T-helper 2 cell treated with Interferon-gamma antibody and Interleukin-4, amounts not matched to agents 5 μg/mL and 100 μg/mL, for 36 hours (primary cell): Measurements from ENCODE around the gene CHRNB1.

Experiments
- DNase-seq: peaks from one replicate; pipeline ENCODE4 v3.0.0; 2021; ENCODE audit warnings: low spot score
- H3K27ac Mint-ChIP-seq: one replicate; pipeline ENCODE4 v1.8.0; 2021; ENCODE audit warnings: mild to moderate bottlenecking, mixed read lengths
- H3K27me3 Mint-ChIP-seq: one replicate; pipeline ENCODE4 v1.8.0; 2021; ENCODE audit warnings: low read depth, mixed read lengths
- H3K36me3 Mint-ChIP-seq: one replicate; pipeline ENCODE4 v1.8.0; 2021; ENCODE audit warnings: low read depth, mixed read lengths
- H3K4me1 Mint-ChIP-seq: one replicate; pipeline ENCODE4 v1.8.0; 2021; ENCODE audit warnings: low read depth, mixed read lengths
- H3K4me3 Mint-ChIP-seq: one replicate; pipeline ENCODE4 v1.8.0; 2022; ENCODE audit warnings: mild to moderate bottlenecking, moderate library complexity, mixed read lengths
- H3K9me3 Mint-ChIP-seq: one replicate; pipeline ENCODE4 v1.8.0; 2021; ENCODE audit warnings: mixed read lengths

The CHRNB1 gene

GRCh38 chr17:7484067-7484918 lies 39.4 kb downstream of the CHRNB1 start, which contains the start of gene POLR2A:
TSS of gene POLR2A (plus strand) at chr17:7484366.
- H3K36me3 Mint-ChIP-seq: peaks cover 29% of the 10 kb centered on the region
- H3K4me1 Mint-ChIP-seq: peaks cover 41% of the 10 kb centered on the region
- peak within 1 kb of the TSS; percentile 100 for H3K27ac Mint-ChIP-seq

GRCh38 chr17:7484919-7485377 lies 40.1 kb downstream of the CHRNB1 start:
- peaks cover 31% of the 10 kb centered on the region for H3K36me3 Mint-ChIP-seq
- peak overlapping the region; percentile 100 for H3K27ac Mint-ChIP-seq
- DNase-seq: no peak
- peak overlapping the region; percentile 95 for H3K4me3 Mint-ChIP-seq
- H3K27me3 Mint-ChIP-seq: no peaks in the 10 kb centered on the region
- no peaks in the 10 kb centered on the region for H3K9me3 Mint-ChIP-seq
- H3K4me1 Mint-ChIP-seq: peaks cover 41% of the 10 kb centered on the region

More at GRCh38 chr17:7484067-7484918, 39.4 kb downstream of the CHRNB1 start, which contains the start of gene POLR2A:
- no peaks in the 10 kb centered on the region for H3K27me3 Mint-ChIP-seq
- H3K4me3 Mint-ChIP-seq: peak within 1 kb of the TSS; percentile 95
- H3K9me3 Mint-ChIP-seq: no peaks in the 10 kb centered on the region
- DNase-seq: peak; percentile 98

DNA sequence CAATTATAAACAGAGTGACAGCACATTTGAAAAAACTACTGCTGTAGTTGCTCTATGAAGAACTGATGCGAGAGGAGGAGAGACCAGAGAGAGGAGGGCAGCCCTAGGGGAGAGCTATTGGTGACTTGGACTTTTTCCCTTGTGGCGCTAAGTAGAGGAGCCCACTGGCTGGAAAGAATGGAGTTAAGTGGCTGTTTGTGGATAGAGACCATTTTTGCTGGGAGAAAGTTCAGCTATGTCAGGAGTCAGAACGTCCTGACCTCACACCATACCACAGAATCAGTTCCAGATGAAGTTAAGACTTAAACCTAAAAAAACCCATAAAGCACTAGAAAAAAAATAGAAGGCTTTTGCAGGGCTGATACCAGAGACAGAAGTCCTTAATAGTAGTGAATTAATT lies 41.3 kb downstream of the CHRNB1 start:
- peak overlapping the region; percentile 72 for H3K27ac Mint-ChIP-seq
- DNase-seq: no peak
- peaks cover 37% of the 10 kb centered on the region for H3K36me3 Mint-ChIP-seq
- no peaks in the 10 kb centered on the region for H3K27me3 Mint-ChIP-seq
- peak overlapping the region; percentile 88 for H3K4me3 Mint-ChIP-seq
- H3K4me1 Mint-ChIP-seq: peaks cover 46% of the 10 kb centered on the region
- H3K9me3 Mint-ChIP-seq: no peaks in the 10 kb centered on the region

DNA sequence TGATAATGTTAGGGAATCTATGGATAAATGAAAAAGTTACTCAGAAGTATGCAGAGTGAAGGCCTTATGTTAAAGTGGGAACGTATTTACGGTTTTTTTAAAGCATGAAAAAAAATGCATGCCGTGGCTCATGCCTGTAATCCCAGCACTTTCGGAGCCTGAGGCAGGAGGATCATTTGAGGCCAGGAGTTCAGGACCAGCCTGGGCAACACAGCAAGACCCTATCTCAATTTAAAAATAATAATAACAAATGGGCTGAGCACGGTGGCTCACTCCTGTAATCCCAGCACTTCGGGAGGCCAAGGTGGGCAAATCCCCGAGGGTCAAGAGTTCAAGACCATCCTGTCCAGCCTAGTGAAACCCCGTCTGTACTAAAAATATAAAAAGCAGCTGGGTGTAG lies 45.3 kb downstream of the CHRNB1 start:
- Mint-ChIP-seq H3K4me1 (peaks cover 51% of the 10 kb centered on the region), H3K9me3 (no peaks in the 10 kb centered on the region), H3K27ac (no peak overlapping the region), H3K4me3 (no peak overlapping the region), H3K36me3 (peaks cover 54% of the 10 kb centered on the region), H3K27me3 (no peaks in the 10 kb centered on the region)
- no peak for DNase-seq

DNA sequence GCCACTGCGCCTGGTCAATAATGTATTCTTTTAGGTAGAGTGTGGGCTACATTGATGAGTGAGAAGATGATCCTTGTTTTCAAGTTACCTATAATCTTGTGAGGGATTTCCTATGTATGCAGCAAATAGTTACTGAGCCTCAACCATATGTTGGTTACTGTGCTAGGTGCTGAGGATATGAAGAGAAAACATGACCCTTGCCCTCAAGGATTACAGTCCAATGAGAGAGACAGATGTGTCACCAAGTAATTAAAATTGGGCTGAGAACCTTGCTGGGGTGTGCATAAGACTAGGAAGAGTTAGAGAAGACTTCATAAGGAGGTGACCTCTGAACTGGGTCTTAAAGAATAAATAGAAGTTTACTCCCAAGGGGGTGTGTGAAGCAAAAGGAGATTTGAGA lies 46.7 kb downstream of the CHRNB1 start:
- H3K27me3 Mint-ChIP-seq: no peaks in the 10 kb centered on the region
- H3K9me3 Mint-ChIP-seq: no peaks in the 10 kb centered on the region
- peaks cover 41% of the 10 kb centered on the region for H3K4me1 Mint-ChIP-seq
- peaks cover 53% of the 10 kb centered on the region for H3K36me3 Mint-ChIP-seq
- H3K27ac Mint-ChIP-seq: no peak overlapping the region
- no peak overlapping the region for H3K4me3 Mint-ChIP-seq
- no peak for DNase-seq

GRCh38 chr17:7493941-7494340 lies 49.1 kb downstream of the CHRNB1 start:
- Mint-ChIP-seq H3K27me3 (no peaks in the 10 kb centered on the region), H3K36me3 (peaks cover 57% of the 10 kb centered on the region), H3K4me3 (no peak overlapping the region), H3K27ac (no peak overlapping the region), H3K4me1 (peaks cover 28% of the 10 kb centered on the region), H3K9me3 (no peaks in the 10 kb centered on the region)
- DNase-seq: no peak

DNA sequence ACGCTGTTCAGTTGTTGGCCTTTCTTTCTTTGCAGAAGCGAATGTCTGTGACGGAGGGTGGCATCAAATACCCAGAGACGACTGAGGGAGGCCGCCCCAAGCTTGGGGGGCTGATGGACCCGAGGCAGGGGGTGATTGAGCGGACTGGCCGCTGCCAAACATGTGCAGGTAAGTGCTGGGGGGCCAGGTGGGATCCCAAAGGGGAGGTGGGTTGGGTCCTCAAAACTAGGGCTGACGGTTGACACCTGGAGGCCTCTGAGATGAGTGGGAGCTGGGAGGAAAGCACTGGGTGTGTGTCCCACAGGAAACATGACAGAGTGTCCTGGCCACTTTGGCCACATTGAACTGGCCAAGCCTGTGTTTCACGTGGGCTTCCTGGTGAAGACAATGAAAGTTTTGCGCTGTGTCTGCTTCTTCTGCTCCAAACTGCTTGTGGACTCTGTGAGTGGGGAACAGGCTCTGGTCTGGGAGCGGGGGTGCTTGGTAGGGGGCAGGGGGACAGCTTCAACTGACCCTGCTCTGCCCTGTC lies 51.1 kb downstream of the CHRNB1 start:
- Mint-ChIP-seq H3K4me1 (peaks cover 16% of the 10 kb centered on the region), H3K36me3 (peaks cover 61% of the 10 kb centered on the region), H3K27me3 (no peaks in the 10 kb centered on the region), H3K4me3 (no peak overlapping the region), H3K27ac (no peak overlapping the region), H3K9me3 (no peaks in the 10 kb centered on the region)
- no peak for DNase-seq

GRCh38 chr17:7496470-7497183 lies 51.8 kb downstream of the CHRNB1 start:
- Mint-ChIP-seq H3K27me3 (no peaks in the 10 kb centered on the region), H3K27ac (no peak overlapping the region), H3K4me3 (no peak overlapping the region), H3K36me3 (peaks cover 64% of the 10 kb centered on the region), H3K4me1 (peaks cover 13% of the 10 kb centered on the region), H3K9me3 (no peaks in the 10 kb centered on the region)
- no peak for DNase-seq

GRCh38 chr17:7497228-7497627 lies 52.4 kb downstream of the CHRNB1 start:
- Mint-ChIP-seq H3K4me1 (peaks cover 10% of the 10 kb centered on the region), H3K36me3 (peaks cover 65% of the 10 kb centered on the region), H3K27me3 (no peaks in the 10 kb centered on the region), H3K4me3 (no peak overlapping the region), H3K27ac (no peak overlapping the region), H3K9me3 (no peaks in the 10 kb centered on the region)
- no peak for DNase-seq

DNA sequence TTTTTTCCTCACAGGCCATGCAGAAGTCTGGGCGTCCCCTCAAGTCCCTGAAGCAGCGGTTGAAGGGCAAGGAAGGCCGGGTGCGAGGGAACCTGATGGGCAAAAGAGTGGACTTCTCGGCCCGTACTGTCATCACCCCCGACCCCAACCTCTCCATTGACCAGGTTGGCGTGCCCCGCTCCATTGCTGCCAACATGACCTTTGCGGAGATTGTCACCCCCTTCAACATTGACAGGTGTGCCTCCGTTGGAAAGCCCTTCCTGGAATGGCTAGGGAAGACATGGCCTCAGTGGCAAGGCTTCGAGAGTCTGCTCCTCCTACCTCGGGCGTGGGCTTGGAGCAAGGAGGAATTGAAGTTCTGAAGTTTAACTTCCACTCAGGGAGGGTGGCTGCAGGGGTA lies 52.8 kb downstream of the CHRNB1 start:
- no peak for DNase-seq
- H3K9me3 Mint-ChIP-seq: no peaks in the 10 kb centered on the region
- H3K27ac Mint-ChIP-seq: no peak overlapping the region
- no peak overlapping the region for H3K4me3 Mint-ChIP-seq
- peaks cover 9% of the 10 kb centered on the region for H3K4me1 Mint-ChIP-seq
- H3K27me3 Mint-ChIP-seq: no peaks in the 10 kb centered on the region
- peaks cover 69% of the 10 kb centered on the region for H3K36me3 Mint-ChIP-seq

DNA sequence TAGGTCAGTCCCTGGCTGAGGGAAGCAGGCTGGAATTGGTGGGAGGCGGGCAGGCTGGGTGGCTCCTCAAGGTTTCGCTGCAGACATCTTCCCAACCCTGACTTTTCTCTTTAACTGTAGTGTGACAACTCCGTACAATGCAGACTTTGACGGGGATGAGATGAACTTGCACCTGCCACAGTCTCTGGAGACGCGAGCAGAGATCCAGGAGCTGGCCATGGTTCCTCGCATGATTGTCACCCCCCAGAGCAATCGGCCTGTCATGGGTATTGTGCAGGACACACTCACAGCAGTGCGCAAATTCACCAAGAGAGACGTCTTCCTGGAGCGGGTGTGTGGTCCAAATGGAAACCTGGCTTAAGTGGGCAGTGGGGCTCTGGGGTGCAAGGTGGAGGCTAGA lies 54.3 kb downstream of the CHRNB1 start:
- no peak for DNase-seq
- peaks cover 69% of the 10 kb centered on the region for H3K36me3 Mint-ChIP-seq
- H3K27ac Mint-ChIP-seq: no peak overlapping the region
- H3K4me3 Mint-ChIP-seq: no peak overlapping the region
- no peaks in the 10 kb centered on the region for H3K4me1 Mint-ChIP-seq
- no peaks in the 10 kb centered on the region for H3K9me3 Mint-ChIP-seq
- H3K27me3 Mint-ChIP-seq: no peaks in the 10 kb centered on the region

DNA sequence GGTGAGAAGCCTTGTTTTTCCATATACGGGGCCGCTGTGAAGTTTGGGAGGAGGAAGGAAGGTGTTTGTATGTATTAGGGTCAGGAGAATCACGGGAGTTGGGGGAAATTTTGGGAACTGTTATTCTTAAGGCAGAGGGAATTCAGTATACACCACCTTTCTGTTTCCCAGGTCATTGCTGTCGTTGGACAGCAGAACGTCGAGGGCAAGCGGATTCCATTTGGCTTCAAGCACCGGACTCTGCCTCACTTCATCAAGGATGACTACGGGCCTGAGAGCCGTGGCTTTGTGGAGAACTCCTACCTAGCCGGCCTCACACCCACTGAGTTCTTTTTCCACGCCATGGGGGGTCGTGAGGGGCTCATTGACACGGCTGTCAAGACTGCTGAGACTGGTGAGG lies 56.9 kb downstream of the CHRNB1 start:
- DNase-seq: no peak
- no peaks in the 10 kb centered on the region for H3K27me3 Mint-ChIP-seq
- H3K27ac Mint-ChIP-seq: no peak overlapping the region
- no peaks in the 10 kb centered on the region for H3K4me1 Mint-ChIP-seq
- H3K36me3 Mint-ChIP-seq: peaks cover 71% of the 10 kb centered on the region
- H3K4me3 Mint-ChIP-seq: no peak overlapping the region
- H3K9me3 Mint-ChIP-seq: no peaks in the 10 kb centered on the region

- H3K27me3 Mint-ChIP-seq: no peaks in the 10 kb centered on the region
- no peaks in the 10 kb centered on the region for H3K9me3 Mint-ChIP-seq
- H3K27ac Mint-ChIP-seq: no peak overlapping the region
- H3K36me3 Mint-ChIP-seq: peaks cover 69% of the 10 kb centered on the region
- H3K4me3 Mint-ChIP-seq: no peak overlapping the region
- no peaks in the 10 kb centered on the region for H3K4me1 Mint-ChIP-seq
- DNase-seq: no peak
Measured at GRCh38 chr17:7502171-7502847, 57.4 kb downstream of the CHRNB1 start.

GRCh38 chr17:7502987-7503386 lies 58.1 kb downstream of the CHRNB1 start:
- H3K27ac Mint-ChIP-seq: no peak overlapping the region
- DNase-seq: no peak

More at GRCh38 chr17:7502987-7503386, 58.1 kb downstream of the CHRNB1 start:
- Mint-ChIP-seq H3K4me1 (no peaks in the 10 kb centered on the region), H3K4me3 (no peak overlapping the region), H3K9me3 (no peaks in the 10 kb centered on the region), H3K36me3 (peaks cover 69% of the 10 kb centered on the region), H3K27me3 (no peaks in the 10 kb centered on the region)
